Esophagus squamous epithelium (tissue), 5 donors: ENCODE results near the gene OVAAL. TPM values are rescaled to one million over a fixed set of nuclear protein-coding genes. Genes with fewer than 3 reads are reported as not detected.

Experiments
- DNase-seq: peaks from one replicate; lab custom pipeline; 2025; lab: John Stamatoyannopoulos, UW
- H3K27ac ChIP-seq, 4 donors: fragments of 200-600 bp; sonication (generic); one replicate each; pipeline ENCODE4 v1.5.1; 2016 to 2019; ENCODE audit warnings: mild to moderate bottlenecking in 1 of 4
- H3K27me3 ChIP-seq, 4 donors: fragments of 200-600 bp; sonication (generic); 1 replicate in 3 of 4; 2 replicates in 1 of 4; pipeline versions ENCODE4 v1.5.1 to v1.6.0; 2017 to 2021; ENCODE audit warnings: antibody characterized with exemption in 1 of 4
- H3K36me3 ChIP-seq, 3 donors: fragments of 200-600 bp; sonication (generic); one replicate each; pipeline ENCODE4 v1.5.1; 2016 to 2019
- H3K4me1 ChIP-seq, 3 donors: fragments of 200-600 bp; sonication (generic); one replicate each; pipeline ENCODE4 v1.5.1; 2017 to 2019
- H3K4me3 ChIP-seq, 4 donors: fragments of 200-600 bp; sonication (generic); 1 replicate in 3 of 4; 2 replicates in 1 of 4; pipeline ENCODE4 v1.5.1; 2016 to 2019; ENCODE audit warnings: mild to moderate bottlenecking in 2 of 4, moderate library complexity in 1 of 4
- H3K9me3 ChIP-seq, 3 donors: fragments of 200-600 bp; sonication (generic); one replicate each; pipeline ENCODE4 v1.5.1; 2016 to 2019
- CTCF ChIP-seq, 6 experiments: fragments of 450-650 bp in 4 of 6; fragments of 200-600 bp in 2 of 6; sonication (generic) in 2 of 6; IDR thresholded peaks; one replicate each; pipeline ENCODE4 v1.5.1; 2016 to 2019; ENCODE audit warnings: antibody characterized with exemption in 6 of 6, mild to moderate bottlenecking in 4 of 6, moderate library complexity in 4 of 6
- POLR2A ChIP-seq, 4 donors: fragments of 450-650 bp; IDR thresholded peaks; one replicate each; pipeline ENCODE4 v1.6.1; 2017; ENCODE audit warnings: antibody characterized with exemption in 4 of 4, mild to moderate bottlenecking in 4 of 4, moderate library complexity in 3 of 4
- WGBS, 2 donors: methylation state at CpG; one replicate each; pipeline ENCODE4 v1.1.5; 2018; 5-methylcytosine and 5-hydroxymethylcytosine counted together
- intact Hi-C: fragments of 100-400 bp; cut with DNase I; formaldehyde crosslinking; loops from one replicate; pipeline ENCODE4 v1.15.0; 2022
- small RNA-seq, 4 donors: library from RNA; depleted of rRNA; stranded (forward); fragments of <200 nt; gene quantifications; one replicate each; pipeline ENCODE3, GENCODE V24; 2016
- total RNA-seq, 4 donors: library from RNA; depleted of rRNA; stranded (reverse); fragments of >200 nt; gene quantifications; one replicate each; pipeline ENCODE4 v1.1.0, GENCODE V29; 2016
- donor health status: DM: yes; HTN: yes; CAD: no.

Gene OVAAL
- total RNA-seq, 4 donors from 2014 or later = not detected

- Histone ChIP-seq H3K27me3 (no peaks in the 10 kb centered on the region), H3K4me1 (peaks cover 6 to 71% (median 43%) of the 10 kb centered on the region in 3 donors), H3K4me3 (no peak overlapping the region), H3K36me3 (no peaks in the 10 kb centered on the region), H3K9me3 (no peaks in the 10 kb centered on the region), H3K27ac (peak overlapping the region; percentile 52 to 66 (median 58))
- no peak for DNase-seq
- TF ChIP-seq POLR2A (IDR thresholded peaks at IDR 0.05) (no peak), CTCF (IDR thresholded peaks at IDR 0.05) (no peak)
- 39 to 47% methylated on average over 8 of the region's 8 CpGs for WGBS, 2 donors
- intact Hi-C loops = no loop called here
These were observed 56.9 kb downstream of the OVAAL start for GRCh38 chr1:180615493-180616290.

Small RNA genes within 50 kb of the gene (small RNA-seq; reads per million reads assigned to genes)
- gene RF00019 = 0 reads per million in 4 donors

Other genes with a start within 250 kb of the OVAAL start
- gene ACBD6, start 56.4 kb upstream of the OVAAL start, total RNA-seq = 10 to 100 TPM; 26.6 to 51.3 (median 34.4) TPM
- 10 to 100 TPM in 3 of 4 donors, 1 to 10 TPM in 1; 6.8 to 23.1 (median 17.2) TPM for gene XPR1, start 73.1 kb downstream of the OVAAL start, total RNA-seq